Muscle layer of duodenum (tissue), 2 donors: ENCODE data around the gene ANKFN1.

Source experiments
- H3K27ac ChIP-seq: one replicate; pipeline ENCODE4 v1.7.0; 2013; ENCODE audit warnings: mild to moderate bottlenecking, low read length
- H3K27me3 ChIP-seq: one replicate; pipeline ENCODE4 v1.7.0; 2013; ENCODE audit warnings: low read depth, mild to moderate bottlenecking, control low read depth, low read length
- H3K36me3 ChIP-seq, 2 donors: one replicate each; pipeline ENCODE4 v1.7.0; 2013; ENCODE audit warnings: low read length in 2 of 2, control low read depth in 1 of 2, mild to moderate bottlenecking in 1 of 2; ENCODE audit not compliant: insufficient read depth in 2 of 2, control insufficient read depth in 1 of 2
- H3K4me1 ChIP-seq, 2 donors: one replicate each; pipeline ENCODE4 v1.7.0; 2013; ENCODE audit warnings: low read length in 2 of 2, mild to moderate bottlenecking in 2 of 2, control low read depth in 1 of 2, moderate library complexity in 1 of 2; ENCODE audit not compliant: insufficient read depth in 2 of 2, control insufficient read depth in 1 of 2
- H3K4me3 ChIP-seq, 2 donors: one replicate each; pipeline ENCODE4 v1.7.0; 2013; ENCODE audit warnings: low read length in 2 of 2, low read depth in 1 of 2, mild to moderate bottlenecking in 1 of 2
- H3K9me3 ChIP-seq, 2 donors: one replicate each; pipeline ENCODE4 v1.7.0; 2013; ENCODE audit warnings: low read length in 2 of 2, control low read depth in 1 of 2, mild to moderate bottlenecking in 1 of 2; ENCODE audit not compliant: control insufficient read depth in 1 of 2
- donor health status: healthy.

Gene ANKFN1

GRCh38 chr17:56185491-56186221, 32.4 kb downstream of the ANKFN1 start:
- Histone ChIP-seq H3K9me3 (no peaks in the 10 kb centered on the region), H3K27ac (no peak overlapping the region), H3K4me1 (no peaks in the 10 kb centered on the region), H3K27me3 (no peaks in the 10 kb centered on the region), H3K36me3 (no peaks in the 10 kb centered on the region), H3K4me3 (no peak overlapping the region)

DNA sequence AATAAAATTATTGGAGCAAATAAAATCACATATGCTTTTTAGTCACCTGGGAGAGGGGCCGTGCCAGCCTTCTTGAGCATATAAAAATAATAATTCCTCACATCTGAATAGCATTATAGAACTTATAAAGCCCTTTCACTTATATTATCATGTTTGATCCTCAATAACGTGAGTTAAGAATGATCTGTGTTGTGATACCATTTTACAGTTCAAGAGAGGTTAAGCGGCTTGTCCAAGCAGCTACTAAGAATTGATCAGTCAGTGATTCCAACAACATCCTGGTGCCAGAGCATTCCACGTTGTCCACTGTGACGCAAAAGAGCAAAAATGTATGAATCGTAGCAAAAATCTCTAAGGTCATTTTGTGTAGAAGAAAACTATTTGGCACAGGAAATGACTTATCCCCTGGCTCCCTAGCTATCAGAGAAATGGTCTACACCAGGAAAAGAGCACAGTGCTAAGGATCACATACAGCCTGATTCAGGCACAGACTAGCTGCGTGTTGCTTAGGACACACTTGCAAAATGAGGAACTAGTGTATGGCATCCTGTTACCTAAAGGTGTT, 33.0 kb downstream of the ANKFN1 start:
- Histone ChIP-seq H3K27ac (no peak overlapping the region), H3K4me1 (no peaks in the 10 kb centered on the region)

GRCh38 chr17:56203430-56203829, 50.2 kb downstream of the ANKFN1 start:
- Histone ChIP-seq H3K27me3 (no peaks in the 10 kb centered on the region), H3K27ac (no peak overlapping the region), H3K4me1 (no peaks in the 10 kb centered on the region), H3K4me3 (no peak overlapping the region), H3K9me3 (no peaks in the 10 kb centered on the region), H3K36me3 (no peaks in the 10 kb centered on the region)

More for the DNA sequence above, 33.0 kb downstream of the ANKFN1 start:
- H3K4me3 ChIP-seq: no peak overlapping the region
- H3K27me3 ChIP-seq: no peaks in the 10 kb centered on the region
- H3K9me3 ChIP-seq: no peaks in the 10 kb centered on the region
- no peaks in the 10 kb centered on the region for H3K36me3 ChIP-seq

DNA sequence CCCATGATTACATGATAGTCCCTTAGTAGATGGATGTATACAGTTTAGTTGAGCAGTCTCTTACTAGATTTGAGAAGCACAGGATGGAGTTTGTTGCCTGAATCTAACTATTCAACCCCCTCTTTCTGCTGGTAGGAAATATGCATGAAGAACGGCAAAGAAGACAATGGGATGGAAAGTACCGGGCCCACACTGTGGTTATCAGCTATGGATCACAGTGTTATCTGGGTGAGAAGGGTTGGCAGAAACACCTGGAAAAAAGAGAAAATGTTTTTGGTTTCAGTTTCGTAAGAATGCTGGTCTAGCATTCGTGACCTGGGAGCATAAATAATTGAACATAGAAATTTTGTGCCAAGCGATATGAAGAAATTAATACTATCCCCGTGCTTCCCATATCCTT, 53.1 kb downstream of the ANKFN1 start:
- H3K27me3 ChIP-seq: no peaks in the 10 kb centered on the region
- H3K36me3 ChIP-seq: no peaks in the 10 kb centered on the region
- no peak overlapping the region for H3K4me3 ChIP-seq
- H3K4me1 ChIP-seq: no peaks in the 10 kb centered on the region
- no peaks in the 10 kb centered on the region for H3K9me3 ChIP-seq
- no peak overlapping the region for H3K27ac ChIP-seq

DNA sequence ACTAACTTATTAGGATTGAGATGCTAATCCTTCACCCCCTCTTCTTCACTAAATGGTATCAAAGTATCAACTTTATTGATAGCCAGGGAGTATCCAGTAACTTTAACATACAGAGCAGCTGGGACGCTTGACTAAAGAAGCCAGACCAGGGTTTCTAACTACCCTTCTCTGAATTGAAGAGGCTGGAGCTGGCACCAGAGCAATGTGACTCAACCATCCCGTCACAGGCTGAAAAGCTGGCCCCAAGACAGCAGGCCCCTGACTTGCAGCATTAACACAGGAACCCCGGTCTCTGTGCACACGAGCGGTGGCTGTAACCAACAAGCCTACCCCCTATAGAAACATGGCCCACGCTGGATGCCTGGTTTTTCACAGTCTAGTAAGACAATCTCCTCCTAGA, 59.8 kb downstream of the ANKFN1 start:
- H3K27ac ChIP-seq: no peak overlapping the region
- no peaks in the 10 kb centered on the region for H3K36me3 ChIP-seq
- H3K27me3 ChIP-seq: no peaks in the 10 kb centered on the region
- H3K9me3 ChIP-seq: no peaks in the 10 kb centered on the region
- H3K4me3 ChIP-seq: no peak overlapping the region
- H3K4me1 ChIP-seq: no peaks in the 10 kb centered on the region

- Histone ChIP-seq H3K27me3 (no peaks in the 10 kb centered on the region), H3K27ac (no peak overlapping the region), H3K4me3 (no peak overlapping the region), H3K36me3 (no peaks in the 10 kb centered on the region), H3K4me1 (no peaks in the 10 kb centered on the region), H3K9me3 (no peaks in the 10 kb centered on the region)
Measured at GRCh38 chr17:56217921-56218320, 64.6 kb downstream of the ANKFN1 start.

DNA sequence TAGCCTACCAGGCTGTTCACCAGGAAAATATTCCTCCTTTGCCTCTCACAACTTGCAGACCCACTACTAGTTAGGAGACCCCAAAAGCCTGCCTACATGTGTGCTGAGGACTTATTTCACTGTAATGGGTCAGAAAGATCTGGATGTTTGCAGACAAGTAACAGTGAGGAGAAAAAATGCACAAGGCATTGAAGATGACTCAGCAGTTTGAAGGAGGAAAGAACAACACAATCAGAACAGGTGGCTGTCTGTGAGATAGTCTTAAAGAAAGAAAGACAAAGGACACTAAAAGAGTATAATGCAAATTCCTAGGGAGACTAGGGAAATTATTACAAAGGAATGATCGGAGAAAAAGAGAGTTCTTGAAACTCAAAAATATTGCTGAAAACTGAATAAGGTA, 69.0 kb downstream of the ANKFN1 start:
- H3K4me1 ChIP-seq: no peaks in the 10 kb centered on the region
- no peak overlapping the region for H3K4me3 ChIP-seq
- no peaks in the 10 kb centered on the region for H3K9me3 ChIP-seq
- no peaks in the 10 kb centered on the region for H3K36me3 ChIP-seq
- no peak overlapping the region for H3K27ac ChIP-seq
- H3K27me3 ChIP-seq: no peaks in the 10 kb centered on the region

DNA sequence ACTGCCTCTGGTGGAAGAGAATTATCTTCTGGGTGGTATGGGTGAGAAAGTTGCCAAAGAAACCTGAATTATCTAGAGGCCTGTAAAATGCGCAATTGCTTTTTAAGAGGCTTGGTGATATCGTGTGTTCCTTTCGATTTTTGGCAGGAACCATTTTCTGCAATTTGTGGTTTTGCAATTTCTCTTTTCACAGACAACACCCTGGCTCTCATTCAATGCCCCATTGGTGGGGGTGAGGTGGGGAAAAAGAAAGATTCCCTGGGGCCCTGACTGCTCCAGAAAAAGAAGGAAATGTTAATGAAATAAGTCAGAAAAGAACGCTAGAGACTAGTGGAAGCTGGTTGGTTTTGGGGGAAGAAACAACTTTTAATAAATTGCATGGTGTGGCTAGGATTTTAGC, 77.4 kb downstream of the ANKFN1 start:
- Histone ChIP-seq H3K36me3 (no peaks in the 10 kb centered on the region), H3K27me3 (no peaks in the 10 kb centered on the region), H3K9me3 (peaks cover 0 to 3% of the 10 kb centered on the region in 2 donors), H3K4me3 (no peak overlapping the region), H3K4me1 (no peaks in the 10 kb centered on the region), H3K27ac (no peak overlapping the region)

DNA sequence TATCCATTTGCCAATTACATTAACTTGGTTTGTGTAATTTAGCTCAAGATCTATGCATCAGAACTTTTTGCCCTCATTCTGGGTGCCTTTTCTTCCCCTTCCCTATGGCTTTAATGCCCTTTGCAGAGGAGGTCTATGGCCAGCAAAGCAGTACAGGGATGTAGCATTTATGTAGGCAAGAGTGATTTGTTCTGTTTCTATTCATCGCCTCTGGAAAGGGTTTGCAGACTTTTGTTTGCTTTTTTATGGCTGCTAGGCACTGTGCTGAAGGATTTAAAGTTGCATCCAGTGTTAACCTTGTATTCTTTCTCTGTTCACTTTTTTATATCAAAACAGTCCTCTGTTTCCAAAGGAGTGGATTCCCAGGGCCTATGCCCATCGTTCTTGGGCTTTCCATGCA, 78.0 kb downstream of the ANKFN1 start:
- H3K4me1 ChIP-seq: no peaks in the 10 kb centered on the region
- peaks cover 0 to 3% of the 10 kb centered on the region in 2 donors for H3K9me3 ChIP-seq
- no peak overlapping the region for H3K4me3 ChIP-seq
- no peaks in the 10 kb centered on the region for H3K27me3 ChIP-seq
- H3K36me3 ChIP-seq: no peaks in the 10 kb centered on the region
- H3K27ac ChIP-seq: no peak overlapping the region

DNA sequence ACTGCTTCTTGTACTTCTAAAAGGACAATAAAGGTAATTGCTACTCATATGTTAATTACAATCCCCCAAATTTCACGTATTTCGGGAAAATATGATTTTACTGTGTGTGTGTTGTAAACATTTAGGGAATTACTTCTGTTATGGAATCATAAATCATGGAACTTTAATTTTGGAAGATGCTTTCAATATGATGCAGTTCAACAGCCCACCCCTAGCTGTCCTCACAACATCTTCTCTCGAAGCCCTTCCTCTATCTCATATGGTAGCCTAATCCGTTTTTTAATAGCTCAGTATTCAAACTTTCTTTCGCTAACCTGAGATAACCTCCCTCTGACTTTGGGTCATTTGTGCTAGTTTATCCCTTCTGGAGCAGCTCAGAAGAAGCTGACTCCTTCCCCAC, 78.4 kb downstream of the ANKFN1 start:
- no peaks in the 10 kb centered on the region for H3K27me3 ChIP-seq
- no peaks in the 10 kb centered on the region for H3K4me1 ChIP-seq
- H3K36me3 ChIP-seq: no peaks in the 10 kb centered on the region
- H3K9me3 ChIP-seq: peaks cover 0 to 3% of the 10 kb centered on the region in 2 donors
- H3K27ac ChIP-seq: no peak overlapping the region
- H3K4me3 ChIP-seq: no peak overlapping the region

GRCh38 chr17:56244268-56244890, 91.1 kb downstream of the ANKFN1 start:
- Histone ChIP-seq H3K4me1 (no peaks in the 10 kb centered on the region), H3K4me3 (no peak overlapping the region), H3K27me3 (no peaks in the 10 kb centered on the region), H3K27ac (no peak overlapping the region), H3K36me3 (no peaks in the 10 kb centered on the region), H3K9me3 (no peaks in the 10 kb centered on the region)
